ENCODE measurements around the gene PGAP3.

Gene PGAP3

DNA sequence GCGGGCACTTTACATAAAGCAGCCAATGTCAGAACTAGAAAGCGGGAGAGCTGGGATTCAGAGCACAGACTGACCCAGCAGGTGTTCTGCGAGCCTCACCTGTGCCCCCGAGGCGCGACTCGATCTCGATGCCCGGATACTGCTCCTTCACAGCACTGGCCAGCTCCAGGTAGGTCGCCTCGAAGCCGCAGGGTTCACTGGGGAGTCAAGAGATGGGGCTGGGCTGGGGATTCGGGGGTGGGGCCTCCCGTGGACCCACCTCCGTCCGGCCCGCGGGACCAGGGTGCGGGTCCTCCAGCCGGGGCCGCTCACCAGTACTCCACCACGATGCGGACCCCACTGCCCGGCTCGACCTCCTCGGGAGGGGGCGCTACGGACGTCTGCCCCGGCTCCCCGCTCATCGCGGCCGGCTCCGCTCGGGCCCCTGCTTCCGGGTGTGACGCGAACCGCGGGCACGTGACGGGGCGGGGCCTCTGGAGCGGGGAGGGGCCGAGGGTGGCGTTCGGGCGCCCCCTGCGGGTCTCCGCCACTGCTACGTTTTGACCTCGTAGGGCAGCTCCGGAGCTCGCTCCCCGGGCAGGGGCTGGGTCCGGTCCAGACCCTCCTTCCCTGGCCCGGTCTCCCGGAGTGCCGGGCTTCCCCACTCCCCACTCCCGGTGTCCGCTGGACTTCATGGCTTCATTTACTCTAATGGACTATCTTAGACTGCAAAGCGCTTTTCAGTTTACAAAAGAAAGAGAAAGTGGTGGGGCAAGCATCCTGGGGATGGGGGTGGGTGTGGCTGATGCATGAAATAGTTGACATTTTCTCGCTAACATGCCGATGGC is 42.5 kb upstream of the PGAP3 start, which contains the start of gene MIEN1 (continued):
- TF ChIP-seq GFI1B (tag by site-specific recombination; IDR thresholded peaks at IDR 0.05) = no peak
- TF ChIP-seq, protein P1, sequence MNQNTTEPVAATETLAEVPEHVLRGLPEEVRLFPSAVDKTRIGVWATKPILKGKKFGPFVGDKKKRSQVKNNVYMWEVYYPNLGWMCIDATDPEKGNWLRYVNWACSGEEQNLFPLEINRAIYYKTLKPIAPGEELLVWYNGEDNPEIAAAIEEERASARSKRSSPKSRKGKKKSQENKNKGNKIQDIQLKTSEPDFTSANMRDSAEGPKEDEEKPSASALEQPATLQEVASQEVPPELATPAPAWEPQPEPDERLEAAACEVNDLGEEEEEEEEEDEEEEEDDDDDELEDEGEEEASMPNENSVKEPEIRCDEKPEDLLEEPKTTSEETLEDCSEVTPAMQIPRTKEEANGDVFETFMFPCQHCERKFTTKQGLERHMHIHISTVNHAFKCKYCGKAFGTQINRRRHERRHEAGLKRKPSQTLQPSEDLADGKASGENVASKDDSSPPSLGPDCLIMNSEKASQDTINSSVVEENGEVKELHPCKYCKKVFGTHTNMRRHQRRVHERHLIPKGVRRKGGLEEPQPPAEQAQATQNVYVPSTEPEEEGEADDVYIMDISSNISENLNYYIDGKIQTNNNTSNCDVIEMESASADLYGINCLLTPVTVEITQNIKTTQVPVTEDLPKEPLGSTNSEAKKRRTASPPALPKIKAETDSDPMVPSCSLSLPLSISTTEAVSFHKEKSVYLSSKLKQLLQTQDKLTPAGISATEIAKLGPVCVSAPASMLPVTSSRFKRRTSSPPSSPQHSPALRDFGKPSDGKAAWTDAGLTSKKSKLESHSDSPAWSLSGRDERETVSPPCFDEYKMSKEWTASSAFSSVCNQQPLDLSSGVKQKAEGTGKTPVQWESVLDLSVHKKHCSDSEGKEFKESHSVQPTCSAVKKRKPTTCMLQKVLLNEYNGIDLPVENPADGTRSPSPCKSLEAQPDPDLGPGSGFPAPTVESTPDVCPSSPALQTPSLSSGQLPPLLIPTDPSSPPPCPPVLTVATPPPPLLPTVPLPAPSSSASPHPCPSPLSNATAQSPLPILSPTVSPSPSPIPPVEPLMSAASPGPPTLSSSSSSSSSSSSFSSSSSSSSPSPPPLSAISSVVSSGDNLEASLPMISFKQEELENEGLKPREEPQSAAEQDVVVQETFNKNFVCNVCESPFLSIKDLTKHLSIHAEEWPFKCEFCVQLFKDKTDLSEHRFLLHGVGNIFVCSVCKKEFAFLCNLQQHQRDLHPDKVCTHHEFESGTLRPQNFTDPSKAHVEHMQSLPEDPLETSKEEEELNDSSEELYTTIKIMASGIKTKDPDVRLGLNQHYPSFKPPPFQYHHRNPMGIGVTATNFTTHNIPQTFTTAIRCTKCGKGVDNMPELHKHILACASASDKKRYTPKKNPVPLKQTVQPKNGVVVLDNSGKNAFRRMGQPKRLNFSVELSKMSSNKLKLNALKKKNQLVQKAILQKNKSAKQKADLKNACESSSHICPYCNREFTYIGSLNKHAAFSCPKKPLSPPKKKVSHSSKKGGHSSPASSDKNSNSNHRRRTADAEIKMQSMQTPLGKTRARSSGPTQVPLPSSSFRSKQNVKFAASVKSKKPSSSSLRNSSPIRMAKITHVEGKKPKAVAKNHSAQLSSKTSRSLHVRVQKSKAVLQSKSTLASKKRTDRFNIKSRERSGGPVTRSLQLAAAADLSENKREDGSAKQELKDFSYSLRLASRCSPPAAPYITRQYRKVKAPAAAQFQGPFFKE (tag by site-specific recombination; IDR thresholded peaks at IDR 0.05; ENCODE audit: borderline replicate concordance) = no peak
- TF ChIP-seq MZF1 (tag by site-specific recombination; IDR thresholded peaks at IDR 0.05; ENCODE audit: borderline replicate concordance) = peak; percentile 26; the same call in 1 of the 2 replicates
- no peak for TF ChIP-seq SETDB1 (IDR thresholded peaks at IDR 0.05; ENCODE audit: insufficient read length, low read length)
- TF ChIP-seq PRDM1 (tag by site-specific recombination; IDR thresholded peaks at IDR 0.05) = 0 out of 2 replicates have a peak, but pooled peaks have one; percentile 17
- peak; percentile 86 for TF ChIP-seq GLIS2 (tag by site-specific recombination; IDR thresholded peaks at IDR 0.05)
- no peak for TF ChIP-seq ZNF777 (tag by site-specific recombination; IDR thresholded peaks at IDR 0.05; ENCODE audit: borderline replicate concordance)
- peak; percentile 99 for TF ChIP-seq SP3 (tag by site-specific recombination; IDR thresholded peaks at IDR 0.05)
- no peak for TF ChIP-seq REPIN1 (tag by site-specific recombination; IDR thresholded peaks at IDR 0.05; ENCODE audit: low read depth)
- no peak for TF ChIP-seq ZNF202 (tag by site-specific recombination; IDR thresholded peaks at IDR 0.05; ENCODE audit: borderline replicate concordance)
- no peak for TF ChIP-seq ZNF747 (tag by site-specific recombination; IDR thresholded peaks at IDR 0.05)
- no peak for TF ChIP-seq ZNF791 (tag by site-specific recombination; IDR thresholded peaks at IDR 0.05)
- no peak for TF ChIP-seq ZNF560 (tag by site-specific recombination; IDR thresholded peaks at IDR 0.05; ENCODE audit: borderline replicate concordance)
- no peak for TF ChIP-seq ZNF529 (tag by site-specific recombination; IDR thresholded peaks at IDR 0.05; ENCODE audit: insufficient replicate concordance)
- TF ChIP-seq ZNF16 (tag by site-specific recombination; IDR thresholded peaks at IDR 0.05; ENCODE audit: low read depth) = no peak
- TF ChIP-seq KLF10 (tag by site-specific recombination; IDR thresholded peaks at IDR 0.05) = peak; percentile 76
- no peak for TF ChIP-seq ZNF121 (tag by site-specific recombination; IDR thresholded peaks at IDR 0.05)
- TF ChIP-seq OSR2 (tag by site-specific recombination; IDR thresholded peaks at IDR 0.05) = peak; percentile 38; the same call in 1 of the 2 replicates
- TF ChIP-seq BCL11A (tag by site-specific recombination; IDR thresholded peaks at IDR 0.05; ENCODE audit: low read depth) = no peak
- no peak for TF ChIP-seq GLI4 (tag by site-specific recombination; IDR thresholded peaks at IDR 0.05)
- TF ChIP-seq ZNF561 (tag by site-specific recombination; IDR thresholded peaks at IDR 0.05; ENCODE audit: borderline replicate concordance) = peak; percentile 46; the same call in 1 of the 2 replicates
- TF ChIP-seq SP7 (tag by site-specific recombination; IDR thresholded peaks at IDR 0.05) = 0 out of 2 replicates have a peak, but pooled peaks have one; percentile 68
- TF ChIP-seq, protein P2, sequence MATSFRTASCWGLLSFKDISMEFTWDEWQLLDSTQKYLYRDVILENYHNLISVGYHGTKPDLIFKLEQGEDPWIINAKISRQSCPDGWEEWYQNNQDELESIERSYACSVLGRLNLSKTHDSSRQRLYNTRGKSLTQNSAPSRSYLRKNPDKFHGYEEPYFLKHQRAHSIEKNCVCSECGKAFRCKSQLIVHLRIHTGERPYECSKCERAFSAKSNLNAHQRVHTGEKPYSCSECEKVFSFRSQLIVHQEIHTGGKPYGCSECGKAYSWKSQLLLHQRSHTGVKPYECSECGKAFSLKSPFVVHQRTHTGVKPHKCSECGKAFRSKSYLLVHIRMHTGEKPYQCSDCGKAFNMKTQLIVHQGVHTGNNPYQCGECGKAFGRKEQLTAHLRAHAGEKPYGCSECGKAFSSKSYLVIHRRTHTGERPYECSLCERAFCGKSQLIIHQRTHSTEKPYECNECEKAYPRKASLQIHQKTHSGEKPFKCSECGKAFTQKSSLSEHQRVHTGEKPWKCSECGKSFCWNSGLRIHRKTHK (tag by site-specific recombination; IDR thresholded peaks at IDR 0.05) = no peak
- no peak for TF ChIP-seq AEBP2 (tag by site-specific recombination; IDR thresholded peaks at IDR 0.05; ENCODE audit: borderline replicate concordance)
- no peak for TF ChIP-seq ZNF776 (tag by site-specific recombination; IDR thresholded peaks at IDR 0.05; ENCODE audit: borderline replicate concordance)
- TF ChIP-seq, protein P3, sequence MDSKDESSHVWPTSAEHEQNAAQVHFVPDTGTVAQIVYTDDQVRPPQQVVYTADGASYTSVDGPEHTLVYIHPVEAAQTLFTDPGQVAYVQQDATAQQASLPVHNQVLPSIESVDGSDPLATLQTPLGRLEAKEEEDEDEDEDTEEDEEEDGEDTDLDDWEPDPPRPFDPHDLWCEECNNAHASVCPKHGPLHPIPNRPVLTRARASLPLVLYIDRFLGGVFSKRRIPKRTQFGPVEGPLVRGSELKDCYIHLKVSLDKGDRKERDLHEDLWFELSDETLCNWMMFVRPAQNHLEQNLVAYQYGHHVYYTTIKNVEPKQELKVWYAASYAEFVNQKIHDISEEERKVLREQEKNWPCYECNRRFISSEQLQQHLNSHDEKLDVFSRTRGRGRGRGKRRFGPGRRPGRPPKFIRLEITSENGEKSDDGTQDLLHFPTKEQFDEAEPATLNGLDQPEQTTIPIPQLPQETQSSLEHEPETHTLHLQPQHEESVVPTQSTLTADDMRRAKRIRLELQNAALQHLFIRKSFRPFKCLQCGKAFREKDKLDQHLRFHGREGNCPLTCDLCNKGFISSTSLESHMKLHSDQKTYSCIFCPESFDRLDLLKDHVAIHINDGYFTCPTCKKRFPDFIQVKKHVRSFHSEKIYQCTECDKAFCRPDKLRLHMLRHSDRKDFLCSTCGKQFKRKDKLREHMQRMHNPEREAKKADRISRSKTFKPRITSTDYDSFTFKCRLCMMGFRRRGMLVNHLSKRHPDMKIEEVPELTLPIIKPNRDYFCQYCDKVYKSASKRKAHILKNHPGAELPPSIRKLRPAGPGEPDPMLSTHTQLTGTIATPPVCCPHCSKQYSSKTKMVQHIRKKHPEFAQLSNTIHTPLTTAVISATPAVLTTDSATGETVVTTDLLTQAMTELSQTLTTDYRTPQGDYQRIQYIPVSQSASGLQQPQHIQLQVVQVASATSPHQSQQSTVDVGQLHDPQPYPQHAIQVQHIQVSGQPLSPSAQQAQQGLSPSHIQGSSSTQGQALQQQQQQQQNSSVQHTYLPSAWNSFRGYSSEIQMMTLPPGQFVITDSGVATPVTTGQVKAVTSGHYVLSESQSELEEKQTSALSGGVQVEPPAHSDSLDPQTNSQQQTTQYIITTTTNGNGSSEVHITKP (tag by site-specific recombination; IDR thresholded peaks at IDR 0.05) = 0 out of 2 replicates have a peak, but pooled peaks have one; percentile 19
- no peak for TF ChIP-seq ZNF350 (tag by site-specific recombination; IDR thresholded peaks at IDR 0.05)

Data from HEK293 (cell line).